Mononuclear cell (primary cell): ENCODE results near the gene LRP2. TPM values are rescaled to one million over a fixed set of nuclear protein-coding genes. Genes with fewer than 3 reads are reported as not detected.
"Not testable (repeated sequence)": the region's sequence is repeated elsewhere in the genome, so short reads cannot be mapped to it uniquely, and the experiment has no call there.

ENCODE experiments used
- H3K27me3 ChIP-seq: 2 replicates; pipeline ENCODE4 v1.6.0; 2011; ENCODE audit warnings: low read length, control low read depth; ENCODE audit not compliant: insufficient read depth
- H3K4me1 ChIP-seq: 2 replicates; pipeline ENCODE4 v1.5.1; 2011; ENCODE audit warnings: mild to moderate bottlenecking, low read length, control low read depth; ENCODE audit not compliant: insufficient read depth
- H3K4me3 ChIP-seq: 2 replicates; pipeline ENCODE4 v1.5.1; 2011; ENCODE audit warnings: mild to moderate bottlenecking, low read length, moderate library complexity
- H3K9me3 ChIP-seq: 2 replicates; pipeline ENCODE4 v1.5.1; 2011; ENCODE audit warnings: low read depth, mild to moderate bottlenecking, control low read depth, low read length
- total RNA-seq: library from RNA; depleted of rRNA; stranded (reverse); fragments of >200 nt; gene quantifications from one replicate; pipeline ENCODE4 v1.2.3, GENCODE V29; 2012

The LRP2 gene
- total RNA-seq, 1 donor, result not detected

DNA sequence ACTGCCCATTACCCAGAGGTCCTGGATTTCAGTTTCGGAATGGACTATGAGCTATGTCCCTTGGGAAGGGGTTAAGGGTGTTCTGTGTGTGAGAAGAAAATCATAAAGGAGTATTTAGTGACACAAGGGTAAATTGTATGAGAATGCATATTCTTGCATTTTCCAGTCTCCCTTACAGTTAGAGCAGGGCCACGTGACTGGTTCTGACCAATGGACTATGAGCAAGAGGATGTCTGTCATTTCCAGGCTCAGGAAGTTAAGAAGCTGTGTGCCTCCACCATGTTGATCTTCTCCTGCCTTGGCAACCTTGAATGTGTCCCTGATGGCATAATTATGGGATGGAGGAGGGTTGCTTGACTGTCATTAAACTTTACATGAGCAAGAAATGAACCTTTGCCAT lies 198.0 kb downstream of the LRP2 start:
- no peaks in the 10 kb centered on the region for H3K9me3 ChIP-seq
- no peaks in the 10 kb centered on the region for H3K27me3 ChIP-seq
- H3K4me1 ChIP-seq, result no peaks in the 10 kb centered on the region
- no peak overlapping the region for H3K4me3 ChIP-seq

DNA sequence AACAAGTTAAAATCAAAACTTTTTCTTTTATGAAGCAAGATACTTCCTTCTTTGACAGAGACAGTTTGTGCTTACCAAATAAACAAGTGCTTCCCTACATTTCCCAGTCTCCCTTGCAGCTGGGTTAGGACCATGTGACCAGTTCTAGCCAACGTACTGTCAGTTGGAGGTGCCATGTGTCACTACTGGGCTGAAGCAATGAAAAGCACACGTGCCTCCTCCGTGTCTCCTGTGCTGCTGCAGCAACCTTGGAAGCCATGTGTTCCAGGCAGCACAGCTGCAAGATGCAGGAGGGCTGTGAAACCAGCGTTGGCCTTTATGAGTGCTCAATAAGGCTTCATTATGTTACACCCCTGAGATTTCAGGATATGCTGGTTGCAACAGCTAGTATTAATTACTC lies 199.7 kb downstream of the LRP2 start:
- no peaks in the 10 kb centered on the region for H3K4me1 ChIP-seq
- H3K4me3 ChIP-seq, result no peak overlapping the region
- no peaks in the 10 kb centered on the region for H3K27me3 ChIP-seq
- H3K9me3 ChIP-seq, result no peaks in the 10 kb centered on the region

DNA sequence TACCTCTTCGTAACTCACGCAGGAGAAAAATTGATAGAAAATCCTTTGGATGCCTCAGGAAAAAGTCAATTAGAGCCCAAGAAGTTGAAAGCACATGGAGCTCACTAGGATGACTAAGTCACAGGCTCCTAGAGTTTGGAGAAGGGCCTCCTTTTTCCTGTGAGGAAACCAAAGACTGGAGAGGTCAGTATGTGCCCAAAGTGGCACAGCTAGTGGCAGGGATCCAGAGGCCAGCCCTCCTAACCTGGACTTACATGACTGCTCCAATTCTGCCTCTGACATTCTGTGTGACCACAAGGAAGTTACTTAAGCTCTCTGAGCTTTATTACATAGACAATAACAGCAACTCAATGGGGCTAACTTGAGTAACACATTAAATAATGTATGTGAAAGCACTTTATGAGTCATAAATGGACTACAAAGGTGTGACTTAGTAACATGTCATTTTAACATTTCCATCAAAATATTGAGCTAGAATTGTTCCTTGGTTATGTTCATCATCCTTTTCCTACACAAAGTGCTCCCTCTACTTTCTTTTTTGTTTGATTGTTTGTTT lies 201.3 kb downstream of the LRP2 start:
- H3K4me1 ChIP-seq, result no peaks in the 10 kb centered on the region
- no peaks in the 10 kb centered on the region for H3K27me3 ChIP-seq
- no peak overlapping the region for H3K4me3 ChIP-seq
- H3K9me3 ChIP-seq, result no peaks in the 10 kb centered on the region

DNA sequence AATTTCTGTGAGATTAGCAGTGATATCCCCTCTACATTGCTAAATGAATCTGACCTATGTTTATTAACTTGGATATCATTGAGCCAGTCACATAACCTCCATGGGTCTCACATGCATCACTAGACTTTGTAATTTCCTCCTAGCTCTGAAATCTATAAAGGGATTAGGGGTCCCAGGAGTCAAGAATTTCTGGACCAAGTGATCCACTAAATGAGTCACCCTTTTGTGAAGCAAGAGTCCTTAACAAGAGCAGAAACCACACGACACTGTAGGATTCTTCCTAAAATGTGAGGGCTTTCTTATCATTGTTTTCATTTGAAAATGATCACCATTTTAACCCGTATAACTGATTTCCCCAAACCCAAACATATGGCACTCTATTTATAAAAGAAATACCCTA lies 202.6 kb downstream of the LRP2 start:
- H3K4me3 ChIP-seq, result no peak overlapping the region
- no peaks in the 10 kb centered on the region for H3K4me1 ChIP-seq
- no peaks in the 10 kb centered on the region for H3K27me3 ChIP-seq
- no peaks in the 10 kb centered on the region for H3K9me3 ChIP-seq

DNA sequence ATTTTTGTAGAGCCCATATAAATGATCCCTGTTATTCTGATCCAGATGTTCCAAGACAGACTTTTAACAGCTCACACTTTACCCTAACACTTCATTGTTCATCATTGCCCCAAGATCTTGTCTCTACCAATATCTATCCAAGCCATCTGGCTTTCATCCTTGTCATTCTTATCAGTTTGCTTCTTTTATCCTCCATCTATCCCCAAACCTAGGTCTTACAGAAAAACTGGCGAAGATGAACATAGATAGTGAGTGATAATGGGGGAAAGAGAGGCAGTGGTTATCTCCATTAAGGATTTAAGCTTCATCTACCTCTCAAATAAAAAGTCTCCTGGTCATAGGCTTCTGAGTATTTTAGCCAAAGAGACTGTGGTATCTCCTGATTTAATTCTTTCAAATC lies 203.5 kb downstream of the LRP2 start:
- Histone ChIP-seq H3K4me3 (no peak overlapping the region), H3K4me1 (no peaks in the 10 kb centered on the region), H3K9me3 (no peaks in the 10 kb centered on the region), H3K27me3 (no peaks in the 10 kb centered on the region)

DNA sequence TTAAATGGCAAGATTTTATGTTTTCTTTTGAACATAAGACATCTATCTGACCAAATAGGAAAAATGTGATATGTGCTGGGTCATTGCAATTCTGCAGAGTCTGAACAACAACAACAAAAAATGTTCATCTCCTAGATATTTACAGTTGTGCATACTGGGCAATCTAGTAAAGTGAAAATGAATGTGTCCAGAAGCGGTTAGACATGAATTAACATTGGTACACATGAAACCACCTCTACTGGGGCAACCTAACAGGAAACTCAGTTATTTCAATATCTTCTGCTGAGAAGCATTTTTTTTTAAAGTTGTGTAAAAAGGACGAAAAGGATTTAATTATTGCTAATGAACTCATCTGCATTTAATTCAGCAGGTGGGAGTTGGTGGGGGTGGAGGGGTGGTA lies 216.1 kb downstream of the LRP2 start:
- H3K4me1 ChIP-seq, result no peaks in the 10 kb centered on the region
- no peaks in the 10 kb centered on the region for H3K9me3 ChIP-seq

DNA sequence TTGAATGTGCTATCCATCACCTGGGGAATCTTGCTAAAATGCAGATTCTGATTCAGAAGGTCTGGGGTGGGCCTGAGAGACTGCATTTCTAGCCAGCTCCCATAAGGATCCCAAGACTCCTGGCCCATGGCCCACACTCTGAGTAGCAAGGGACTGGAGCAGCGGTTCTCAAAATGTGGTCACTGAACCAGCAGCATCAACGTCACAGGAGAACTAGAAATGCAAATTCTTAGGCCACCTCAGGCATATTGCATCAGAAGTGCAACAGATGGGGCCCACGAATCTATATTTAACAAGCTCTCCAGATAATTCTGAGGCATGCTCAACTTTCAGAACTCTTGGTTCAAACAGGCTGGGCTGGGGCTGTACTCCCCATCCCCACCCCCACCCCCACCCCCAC lies 218.3 kb downstream of the LRP2 start:
- Histone ChIP-seq H3K9me3 (no peaks in the 10 kb centered on the region), H3K4me3 (no peak overlapping the region), H3K27me3 (no peaks in the 10 kb centered on the region), H3K4me1 (no peaks in the 10 kb centered on the region)

More for the DNA sequence above, 216.1 kb downstream of the LRP2 start:
- Histone ChIP-seq H3K27me3 (no peaks in the 10 kb centered on the region), H3K4me3 (no peak overlapping the region)

DNA sequence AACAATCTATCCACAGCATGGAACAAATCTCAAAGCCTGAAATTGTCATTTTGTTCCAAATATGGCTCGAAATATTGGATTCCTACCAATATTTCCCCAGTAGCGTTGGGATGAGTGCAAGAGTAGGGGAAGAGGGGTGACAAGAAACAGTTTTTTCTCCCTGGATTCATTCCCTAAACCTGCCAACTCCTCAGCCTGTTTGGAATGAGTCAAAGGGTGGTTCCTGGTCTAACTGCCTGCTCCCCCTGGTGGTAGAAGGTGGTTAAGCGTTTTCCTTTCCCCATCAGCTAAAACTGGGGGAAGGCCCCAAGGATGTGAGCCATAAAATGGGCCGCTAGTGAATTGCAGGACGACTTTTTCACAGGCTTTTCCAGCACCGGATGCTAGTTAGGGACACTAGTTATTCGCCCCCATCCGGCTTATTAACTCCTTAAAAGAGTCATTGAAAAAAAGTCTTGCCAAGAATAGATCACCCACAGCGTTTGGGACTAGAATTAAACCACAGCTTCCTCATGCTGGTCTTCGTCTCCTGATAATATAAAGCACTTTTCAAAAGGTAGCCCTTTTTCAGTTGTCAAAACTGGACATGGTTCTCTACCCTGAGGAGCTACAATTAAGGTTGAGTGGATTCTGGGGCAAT lies 220.5 kb downstream of the LRP2 start:
- Histone ChIP-seq H3K9me3 (no peaks in the 10 kb centered on the region), H3K4me3 (no peak overlapping the region), H3K27me3 (no peaks in the 10 kb centered on the region), H3K4me1 (no peaks in the 10 kb centered on the region)

DNA sequence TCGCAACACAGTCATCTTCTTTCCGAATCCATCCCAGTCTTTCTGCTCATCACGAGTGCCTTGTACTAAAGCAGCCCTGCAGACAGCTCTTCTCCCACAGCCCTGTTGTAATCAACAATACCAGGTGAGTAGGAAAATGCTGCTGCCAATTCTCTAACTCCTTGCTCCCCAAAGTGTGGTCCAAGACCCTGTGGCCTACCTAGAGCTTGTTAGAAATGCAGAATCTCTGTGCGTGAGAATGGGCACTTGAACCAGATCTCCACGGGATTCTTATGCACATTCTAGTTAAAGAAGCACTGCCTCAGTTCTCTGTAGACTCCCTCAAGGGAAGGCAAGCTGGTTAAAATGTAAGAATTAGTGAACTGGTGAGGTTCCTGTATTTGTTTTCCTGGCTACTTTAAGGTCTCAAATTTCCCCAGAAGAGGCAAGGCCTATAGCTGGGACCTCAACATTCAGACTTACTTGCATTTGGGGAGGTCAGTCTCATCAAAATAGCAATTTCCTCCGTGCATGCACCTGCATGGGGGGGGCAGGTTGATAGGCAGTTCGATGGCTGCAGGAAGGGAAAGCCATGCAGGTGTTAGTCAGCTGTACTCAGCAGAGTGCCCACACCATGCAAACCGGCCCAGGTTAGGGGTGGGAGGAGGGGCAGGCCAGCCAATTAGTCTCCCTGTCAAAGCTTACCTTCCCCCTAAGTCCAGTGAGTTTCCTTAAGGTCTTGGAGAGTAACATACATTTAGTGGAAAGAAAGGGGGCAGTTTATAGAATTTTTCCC lies 222.2 kb downstream of the LRP2 start:
- no peaks in the 10 kb centered on the region for H3K4me1 ChIP-seq
- H3K27me3 ChIP-seq, result no peaks in the 10 kb centered on the region
- H3K9me3 ChIP-seq, result no peaks in the 10 kb centered on the region
- no peak overlapping the region for H3K4me3 ChIP-seq

DNA sequence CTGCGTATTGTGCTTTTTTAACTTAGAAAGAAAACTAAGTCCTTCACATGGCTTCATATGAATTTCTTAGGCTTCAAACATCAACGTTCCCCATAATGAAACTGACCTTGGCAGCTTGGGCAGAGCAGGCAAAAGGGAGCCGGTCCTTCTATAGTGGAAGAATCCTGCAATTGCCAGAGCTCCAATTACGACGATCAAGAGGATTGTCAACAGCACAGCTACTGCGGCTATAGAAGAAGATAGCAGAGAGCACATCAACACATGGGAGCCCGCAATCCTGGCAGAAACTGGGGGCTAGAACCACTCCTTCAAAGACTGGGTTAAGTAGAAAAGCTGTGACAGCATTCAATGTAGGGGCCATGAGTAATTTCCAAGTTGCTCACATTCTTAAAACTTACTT lies 223.2 kb downstream of the LRP2 start:
- H3K27me3 ChIP-seq, result no peaks in the 10 kb centered on the region
- H3K9me3 ChIP-seq, result no peaks in the 10 kb centered on the region
- H3K4me3 ChIP-seq, result no peak overlapping the region
- no peaks in the 10 kb centered on the region for H3K4me1 ChIP-seq

DNA sequence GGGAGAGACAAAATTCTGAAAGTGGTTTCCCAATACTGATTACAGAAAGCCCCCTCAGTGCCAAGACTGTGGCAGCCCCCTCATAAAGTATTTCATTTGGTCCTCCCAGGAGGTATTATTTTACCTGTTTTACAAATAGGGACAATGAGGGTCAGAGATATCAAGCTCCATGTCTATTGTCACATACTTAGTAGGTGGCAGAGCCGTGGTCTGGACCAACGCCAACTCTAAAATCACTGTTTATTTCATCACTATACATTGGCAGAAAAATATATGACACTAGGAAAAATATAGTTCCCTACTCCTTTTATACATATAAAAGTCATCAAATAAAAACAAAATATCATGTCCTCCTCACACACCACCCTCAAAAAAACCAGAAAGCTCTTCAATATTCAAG lies 224.4 kb downstream of the LRP2 start:
- Histone ChIP-seq H3K9me3 (no peaks in the 10 kb centered on the region), H3K27me3 (no peaks in the 10 kb centered on the region), H3K4me3 (no peak overlapping the region), H3K4me1 (no peaks in the 10 kb centered on the region)

DNA sequence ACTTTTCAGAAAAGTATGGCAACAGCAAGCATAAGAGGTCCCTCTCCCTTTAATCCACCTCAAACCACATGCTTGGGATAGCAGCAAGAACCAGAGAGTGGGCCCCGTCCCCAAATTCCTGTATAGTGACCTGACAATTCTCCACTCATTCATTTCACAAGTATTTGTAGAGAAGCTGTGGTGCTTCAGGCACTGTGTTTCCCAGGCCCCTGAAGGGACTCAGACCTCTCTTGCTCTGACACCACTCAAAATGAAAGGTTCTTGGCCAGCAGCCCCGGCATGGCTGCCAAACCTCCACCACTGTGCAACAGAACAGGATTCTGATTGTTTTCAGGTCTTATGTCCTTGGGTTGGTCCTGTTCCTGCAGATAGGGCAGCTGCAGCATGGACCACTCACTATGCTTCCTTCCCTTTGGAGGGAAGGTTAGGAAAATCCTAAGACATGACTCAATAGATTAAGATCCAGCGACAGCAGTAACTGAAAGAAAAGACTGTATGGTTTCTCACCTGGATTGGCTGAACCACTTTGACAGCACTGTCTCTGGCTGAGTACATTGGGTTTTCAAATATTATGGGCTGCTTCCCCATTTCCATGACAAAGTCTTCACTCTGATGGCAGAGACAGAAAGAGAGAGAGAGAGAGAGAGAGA lies 225.3 kb downstream of the LRP2 start:
- no peaks in the 10 kb centered on the region for H3K27me3 ChIP-seq
- H3K4me1 ChIP-seq, result no peaks in the 10 kb centered on the region
- no peak overlapping the region for H3K4me3 ChIP-seq
- H3K9me3 ChIP-seq, result no peaks in the 10 kb centered on the region

DNA sequence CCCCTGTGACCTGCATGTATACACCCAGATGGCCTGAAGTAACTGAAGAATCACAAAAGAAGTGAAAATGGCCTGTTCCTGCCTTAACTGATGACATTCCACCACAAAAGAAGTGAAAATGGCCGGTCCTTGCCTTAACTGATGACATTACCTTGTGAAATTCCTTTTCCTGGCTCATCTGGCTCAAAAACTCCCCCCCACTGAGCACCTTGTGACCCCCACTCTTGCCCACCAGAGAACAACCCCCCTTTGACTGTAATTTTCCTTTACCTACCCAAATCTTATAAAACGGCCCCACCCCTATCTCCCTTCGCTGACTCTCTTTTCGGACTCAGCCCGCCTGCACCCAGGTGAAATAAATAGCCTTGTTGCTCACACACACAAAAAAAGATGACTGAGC lies 225.9 kb downstream of the LRP2 start:
- not testable (repeated sequence) for H3K27me3 ChIP-seq, H3K4me1 ChIP-seq, H3K4me3 ChIP-seq, H3K9me3 ChIP-seq

DNA sequence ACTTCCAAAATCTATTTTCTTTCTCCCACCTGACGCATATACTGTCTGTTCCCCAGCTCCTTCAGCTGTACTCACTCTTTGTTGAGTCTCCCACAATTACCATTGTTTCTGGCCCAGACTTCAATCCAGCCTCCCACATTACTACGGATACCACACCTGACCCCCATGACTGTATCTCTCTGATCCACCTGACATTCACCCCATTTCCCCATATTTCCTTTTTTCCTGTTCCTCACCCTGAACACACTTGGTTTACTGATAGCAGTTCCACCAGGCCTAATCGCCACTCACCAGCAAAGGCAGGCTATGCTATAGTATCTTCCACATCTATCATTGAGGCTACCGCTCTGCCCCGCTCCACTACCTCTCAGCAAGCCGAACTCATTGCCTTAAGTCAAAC lies 228.1 kb downstream of the LRP2 start:
- H3K4me1 ChIP-seq, H3K9me3 ChIP-seq, H3K4me3 ChIP-seq, H3K27me3 ChIP-seq: not testable (repeated sequence)
